Neural cell (in vitro differentiated cells): ENCODE data around the gene PLCB1.

ENCODE experiments used
- EP300 ChIP-seq: fragments of 450-650 bp; conservative IDR thresholded peaks from 2 replicates; pipeline ENCODE4 v1.6.1; 2014; ENCODE audit warnings: antibody characterized with exemption, mild to moderate bottlenecking, moderate library complexity; ENCODE audit not compliant: poor library complexity, severe bottlenecking
- EZH2 ChIP-seq: fragments of 200-600, 300-800 bp; shearing (Covaris generic), sonication (generic); IDR thresholded peaks from 2 replicates; pipeline ENCODE4 v1.6.1; 2014; ENCODE audit warnings: antibody characterized with exemption, low read length, borderline replicate concordance, mild to moderate bottlenecking; ENCODE audit not compliant: insufficient read depth, poor library complexity, severe bottlenecking
- POLR2AphosphoS5 ChIP-seq: IDR thresholded peaks from 2 replicates; pipeline ENCODE4 v1.6.1; 2012
- RAD21 ChIP-seq: fragments of 450-650 bp; conservative IDR thresholded peaks from 2 replicates; pipeline ENCODE4 v1.6.1; 2014; ENCODE audit warnings: antibody characterized with exemption, mild to moderate bottlenecking, moderate library complexity
- SMC3 ChIP-seq: fragments of 450-650 bp; conservative IDR thresholded peaks from 2 replicates; pipeline ENCODE4 v1.6.1; 2014; ENCODE audit warnings: antibody characterized with exemption, mild to moderate bottlenecking, moderate library complexity; ENCODE audit not compliant: poor library complexity
- TAF1 ChIP-seq: IDR thresholded peaks from 2 replicates; pipeline ENCODE4 v1.6.1; 2012; ENCODE audit warnings: low read depth
- TF ChIP-seq, protein P1 (sequence below): fragments of 450-650 bp; IDR thresholded peaks from 2 replicates; pipeline ENCODE4 v1.5.1; 2014; ENCODE audit warnings: antibody characterized with exemption, mild to moderate bottlenecking, moderate library complexity; ENCODE audit not compliant: poor library complexity, severe bottlenecking
- TF ChIP-seq, protein P2 (sequence below): IDR thresholded peaks from 2 replicates; pipeline ENCODE4 v1.6.1; 2012; ENCODE audit warnings: borderline replicate concordance

DNA sequence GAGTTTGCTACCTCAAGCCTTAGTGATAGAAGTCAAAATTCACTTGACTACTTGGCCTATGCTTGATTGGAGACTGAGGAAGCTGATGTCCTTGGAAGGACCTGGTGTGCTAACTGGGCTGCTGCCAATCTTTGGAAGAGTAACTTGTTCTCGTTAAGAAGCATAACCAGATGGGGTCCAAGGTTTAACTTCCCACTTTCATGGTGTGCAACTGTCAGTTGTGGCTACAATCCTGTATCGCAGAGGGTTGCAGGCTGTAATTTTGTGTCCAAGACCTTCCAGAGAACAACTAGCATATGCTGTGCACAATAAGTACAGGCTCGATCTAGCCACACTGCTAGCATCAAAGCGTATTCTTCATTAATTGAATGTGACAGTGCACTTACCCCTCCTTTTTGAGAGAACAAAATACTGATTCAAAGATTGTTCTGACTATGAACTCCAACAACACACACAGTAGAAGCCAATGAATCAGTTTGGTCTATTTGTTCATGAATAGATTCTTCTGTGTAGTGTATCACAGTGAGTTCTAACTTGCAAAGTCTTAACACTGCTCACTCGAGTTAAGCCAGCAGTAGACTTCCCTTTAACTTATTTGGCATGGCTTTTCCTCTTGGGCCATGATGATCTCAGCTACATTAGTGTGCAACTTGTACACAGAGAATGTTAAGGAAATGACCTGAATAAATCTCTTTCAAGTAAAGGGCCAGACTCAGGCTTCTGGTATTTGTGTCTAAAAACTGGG lies 15.8 kb upstream of the PLCB1 start:
- TF ChIP-seq, protein P1, sequence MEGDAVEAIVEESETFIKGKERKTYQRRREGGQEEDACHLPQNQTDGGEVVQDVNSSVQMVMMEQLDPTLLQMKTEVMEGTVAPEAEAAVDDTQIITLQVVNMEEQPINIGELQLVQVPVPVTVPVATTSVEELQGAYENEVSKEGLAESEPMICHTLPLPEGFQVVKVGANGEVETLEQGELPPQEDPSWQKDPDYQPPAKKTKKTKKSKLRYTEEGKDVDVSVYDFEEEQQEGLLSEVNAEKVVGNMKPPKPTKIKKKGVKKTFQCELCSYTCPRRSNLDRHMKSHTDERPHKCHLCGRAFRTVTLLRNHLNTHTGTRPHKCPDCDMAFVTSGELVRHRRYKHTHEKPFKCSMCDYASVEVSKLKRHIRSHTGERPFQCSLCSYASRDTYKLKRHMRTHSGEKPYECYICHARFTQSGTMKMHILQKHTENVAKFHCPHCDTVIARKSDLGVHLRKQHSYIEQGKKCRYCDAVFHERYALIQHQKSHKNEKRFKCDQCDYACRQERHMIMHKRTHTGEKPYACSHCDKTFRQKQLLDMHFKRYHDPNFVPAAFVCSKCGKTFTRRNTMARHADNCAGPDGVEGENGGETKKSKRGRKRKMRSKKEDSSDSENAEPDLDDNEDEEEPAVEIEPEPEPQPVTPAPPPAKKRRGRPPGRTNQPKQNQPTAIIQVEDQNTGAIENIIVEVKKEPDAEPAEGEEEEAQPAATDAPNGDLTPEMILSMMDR = no peak
- TF ChIP-seq EZH2 = no peak
- no peak for TF ChIP-seq EP300
- TF ChIP-seq RAD21 = no peak
- TF ChIP-seq TAF1 = no peak
- no peak for TF ChIP-seq POLR2AphosphoS5
- TF ChIP-seq SMC3 = no peak
- TF ChIP-seq, protein P2, sequence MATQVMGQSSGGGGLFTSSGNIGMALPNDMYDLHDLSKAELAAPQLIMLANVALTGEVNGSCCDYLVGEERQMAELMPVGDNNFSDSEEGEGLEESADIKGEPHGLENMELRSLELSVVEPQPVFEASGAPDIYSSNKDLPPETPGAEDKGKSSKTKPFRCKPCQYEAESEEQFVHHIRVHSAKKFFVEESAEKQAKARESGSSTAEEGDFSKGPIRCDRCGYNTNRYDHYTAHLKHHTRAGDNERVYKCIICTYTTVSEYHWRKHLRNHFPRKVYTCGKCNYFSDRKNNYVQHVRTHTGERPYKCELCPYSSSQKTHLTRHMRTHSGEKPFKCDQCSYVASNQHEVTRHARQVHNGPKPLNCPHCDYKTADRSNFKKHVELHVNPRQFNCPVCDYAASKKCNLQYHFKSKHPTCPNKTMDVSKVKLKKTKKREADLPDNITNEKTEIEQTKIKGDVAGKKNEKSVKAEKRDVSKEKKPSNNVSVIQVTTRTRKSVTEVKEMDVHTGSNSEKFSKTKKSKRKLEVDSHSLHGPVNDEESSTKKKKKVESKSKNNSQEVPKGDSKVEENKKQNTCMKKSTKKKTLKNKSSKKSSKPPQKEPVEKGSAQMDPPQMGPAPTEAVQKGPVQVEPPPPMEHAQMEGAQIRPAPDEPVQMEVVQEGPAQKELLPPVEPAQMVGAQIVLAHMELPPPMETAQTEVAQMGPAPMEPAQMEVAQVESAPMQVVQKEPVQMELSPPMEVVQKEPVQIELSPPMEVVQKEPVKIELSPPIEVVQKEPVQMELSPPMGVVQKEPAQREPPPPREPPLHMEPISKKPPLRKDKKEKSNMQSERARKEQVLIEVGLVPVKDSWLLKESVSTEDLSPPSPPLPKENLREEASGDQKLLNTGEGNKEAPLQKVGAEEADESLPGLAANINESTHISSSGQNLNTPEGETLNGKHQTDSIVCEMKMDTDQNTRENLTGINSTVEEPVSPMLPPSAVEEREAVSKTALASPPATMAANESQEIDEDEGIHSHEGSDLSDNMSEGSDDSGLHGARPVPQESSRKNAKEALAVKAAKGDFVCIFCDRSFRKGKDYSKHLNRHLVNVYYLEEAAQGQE = no peak
